ENCODE data around the gene TMEM238L. TPM values are rescaled to one million over a fixed set of nuclear protein-coding genes. Genes with fewer than 3 reads are reported as not detected.

Gene TMEM238L
- total RNA-seq, 1 donor = not detected

DNA sequence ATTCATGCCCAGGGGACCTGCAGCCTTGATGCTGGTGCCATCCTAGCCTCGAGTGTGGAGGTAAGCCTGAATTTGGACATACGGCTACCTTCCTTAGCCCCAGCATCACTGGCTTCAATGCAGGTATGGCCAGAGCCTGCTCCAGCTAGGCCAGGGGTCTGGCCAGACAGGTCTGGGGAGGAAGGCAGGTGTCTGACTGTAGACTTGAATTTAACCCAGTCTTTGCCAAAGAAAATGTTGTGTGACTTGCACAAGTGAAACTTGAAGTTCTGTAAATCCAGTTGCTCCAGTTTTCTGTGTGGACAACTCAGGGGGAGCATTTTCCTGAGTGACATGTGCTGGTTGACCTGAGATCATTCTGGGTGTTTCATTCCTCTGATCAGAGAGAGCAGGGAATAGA is 32.8 kb downstream of the TMEM238L start:
- Histone ChIP-seq H3K4me2 (ENCODE audit: insufficient read depth, low read length) (no peak overlapping the region), H3K79me2 (ENCODE audit: insufficient read depth, low read length) (no peaks in the 10 kb centered on the region), H2AFZ (ENCODE audit: low read length) (no peak overlapping the region), H3K4me1 (ENCODE audit: insufficient read depth, low read length) (no peaks in the 10 kb centered on the region), H3K9me3 (ENCODE audit: low read depth, low read length) (no peaks in the 10 kb centered on the region), H3K4me3 (ENCODE audit: insufficient read depth, low read length) (no peak overlapping the region), H4K20me1 (ENCODE audit: insufficient read depth, low read length) (no peaks in the 10 kb centered on the region), H3K27me3 (ENCODE audit: insufficient read depth, low read length) (no peaks in the 10 kb centered on the region), H3K36me3 (ENCODE audit: insufficient read depth, low read length) (no peaks in the 10 kb centered on the region), H3K27ac (ENCODE audit: low read depth, low read length) (no peak overlapping the region)
- no peak for DNase-seq (ENCODE audit: insufficient read length, low spot score, missing footprints)
- TF ChIP-seq, protein P1, sequence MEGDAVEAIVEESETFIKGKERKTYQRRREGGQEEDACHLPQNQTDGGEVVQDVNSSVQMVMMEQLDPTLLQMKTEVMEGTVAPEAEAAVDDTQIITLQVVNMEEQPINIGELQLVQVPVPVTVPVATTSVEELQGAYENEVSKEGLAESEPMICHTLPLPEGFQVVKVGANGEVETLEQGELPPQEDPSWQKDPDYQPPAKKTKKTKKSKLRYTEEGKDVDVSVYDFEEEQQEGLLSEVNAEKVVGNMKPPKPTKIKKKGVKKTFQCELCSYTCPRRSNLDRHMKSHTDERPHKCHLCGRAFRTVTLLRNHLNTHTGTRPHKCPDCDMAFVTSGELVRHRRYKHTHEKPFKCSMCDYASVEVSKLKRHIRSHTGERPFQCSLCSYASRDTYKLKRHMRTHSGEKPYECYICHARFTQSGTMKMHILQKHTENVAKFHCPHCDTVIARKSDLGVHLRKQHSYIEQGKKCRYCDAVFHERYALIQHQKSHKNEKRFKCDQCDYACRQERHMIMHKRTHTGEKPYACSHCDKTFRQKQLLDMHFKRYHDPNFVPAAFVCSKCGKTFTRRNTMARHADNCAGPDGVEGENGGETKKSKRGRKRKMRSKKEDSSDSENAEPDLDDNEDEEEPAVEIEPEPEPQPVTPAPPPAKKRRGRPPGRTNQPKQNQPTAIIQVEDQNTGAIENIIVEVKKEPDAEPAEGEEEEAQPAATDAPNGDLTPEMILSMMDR (IDR thresholded peaks at IDR 0.05; ENCODE audit: extremely low read depth, low read depth, low read length) = no peak

DNA sequence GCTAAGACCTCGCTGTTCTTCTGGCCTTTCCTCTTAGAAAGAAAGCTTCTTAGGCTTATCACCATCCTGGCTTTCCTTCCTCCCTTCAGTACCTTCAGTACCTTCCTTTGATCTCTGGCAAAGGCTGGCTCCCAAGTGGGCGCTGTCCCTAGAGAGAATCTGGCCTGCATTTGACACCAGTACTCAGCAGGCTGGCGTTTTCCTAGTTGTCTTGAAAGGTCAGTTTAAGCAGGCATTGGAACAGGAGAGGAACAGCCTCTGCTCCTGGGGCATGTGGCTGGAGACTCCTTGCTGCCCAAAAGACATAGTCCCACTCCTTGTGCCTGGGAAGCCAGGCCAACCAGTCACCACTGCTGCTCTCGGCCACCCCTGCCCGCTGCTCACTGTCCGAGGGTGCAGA is 34.1 kb downstream of the TMEM238L start:
- TF ChIP-seq, protein P1 (IDR thresholded peaks at IDR 0.05; ENCODE audit: extremely low read depth, low read depth, low read length) = no peak
- H3K4me1 ChIP-seq (ENCODE audit: insufficient read depth, low read length) = no peaks in the 10 kb centered on the region
- DNase-seq (ENCODE audit: insufficient read length, low spot score, missing footprints) = no peak
- no peaks in the 10 kb centered on the region for H3K9me3 ChIP-seq (ENCODE audit: low read depth, low read length)
- H3K4me2 ChIP-seq (ENCODE audit: insufficient read depth, low read length) = no peak overlapping the region
- H3K27me3 ChIP-seq (ENCODE audit: insufficient read depth, low read length) = no peaks in the 10 kb centered on the region
- H3K36me3 ChIP-seq (ENCODE audit: insufficient read depth, low read length) = no peaks in the 10 kb centered on the region
- no peak overlapping the region for H3K4me3 ChIP-seq (ENCODE audit: insufficient read depth, low read length)
- H3K27ac ChIP-seq (ENCODE audit: low read depth, low read length) = no peak overlapping the region
- no peaks in the 10 kb centered on the region for H3K79me2 ChIP-seq (ENCODE audit: insufficient read depth, low read length)
- H4K20me1 ChIP-seq (ENCODE audit: insufficient read depth, low read length) = no peaks in the 10 kb centered on the region
- no peak overlapping the region for H2AFZ ChIP-seq (ENCODE audit: low read length)

DNA sequence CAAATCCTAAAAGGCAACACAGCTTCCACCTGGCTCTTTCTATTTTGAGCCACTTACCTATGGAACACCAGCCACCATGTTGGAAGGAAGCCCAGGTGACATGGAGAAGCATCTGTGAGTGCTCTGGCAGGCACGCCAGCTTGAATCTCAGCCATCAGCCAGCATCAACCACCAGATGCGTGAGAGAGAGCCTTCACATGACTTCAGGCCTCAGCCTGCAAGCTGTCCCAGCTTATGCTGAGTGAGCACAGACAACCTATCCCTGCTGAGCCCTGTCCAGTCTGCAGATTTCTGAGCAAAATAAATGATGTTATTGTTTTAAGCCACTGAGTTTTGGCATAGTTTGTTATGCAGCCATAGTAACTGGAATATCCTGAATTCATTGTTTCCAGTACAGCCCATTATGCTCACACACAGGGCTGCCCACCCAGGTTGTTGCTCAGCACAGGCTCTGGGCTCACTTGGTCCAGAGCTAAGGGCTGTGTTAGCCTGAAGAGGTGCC is 35.1 kb downstream of the TMEM238L start:
- Histone ChIP-seq H3K79me2 (ENCODE audit: insufficient read depth, low read length) (no peaks in the 10 kb centered on the region), H3K27me3 (ENCODE audit: insufficient read depth, low read length) (no peaks in the 10 kb centered on the region), H3K27ac (ENCODE audit: low read depth, low read length) (no peak overlapping the region), H2AFZ (ENCODE audit: low read length) (no peak overlapping the region), H3K4me3 (ENCODE audit: insufficient read depth, low read length) (no peak overlapping the region), H3K4me2 (ENCODE audit: insufficient read depth, low read length) (no peak overlapping the region), H4K20me1 (ENCODE audit: insufficient read depth, low read length) (no peaks in the 10 kb centered on the region), H3K36me3 (ENCODE audit: insufficient read depth, low read length) (no peaks in the 10 kb centered on the region), H3K9me3 (ENCODE audit: low read depth, low read length) (no peaks in the 10 kb centered on the region), H3K4me1 (ENCODE audit: insufficient read depth, low read length) (no peaks in the 10 kb centered on the region)
- DNase-seq (ENCODE audit: insufficient read length, low spot score, missing footprints) = no peak
- TF ChIP-seq, protein P1 (IDR thresholded peaks at IDR 0.05; ENCODE audit: extremely low read depth, low read depth, low read length) = no peak

DNA sequence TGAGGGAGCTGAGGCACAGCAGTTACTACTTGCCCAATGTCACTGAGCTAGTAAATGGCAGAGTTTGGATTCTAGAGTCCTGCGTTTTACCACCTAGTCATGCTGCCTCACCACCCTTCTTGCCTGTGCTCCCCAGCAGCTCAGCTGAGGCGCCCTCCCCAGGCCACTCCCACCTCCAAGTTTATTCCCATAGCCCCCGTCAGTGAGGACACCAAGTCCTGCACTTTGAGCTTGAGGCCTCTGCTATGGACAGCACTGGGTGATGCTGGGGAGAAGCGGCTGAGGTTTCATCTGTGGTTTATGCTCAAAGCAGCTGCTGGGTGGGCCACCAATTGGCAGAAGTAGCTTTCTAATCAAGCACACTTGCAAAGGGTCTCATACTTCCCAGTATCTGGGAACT is 36.7 kb downstream of the TMEM238L start:
- TF ChIP-seq, protein P1 (IDR thresholded peaks at IDR 0.05; ENCODE audit: extremely low read depth, low read depth, low read length) = no peak
- no peaks in the 10 kb centered on the region for H3K4me1 ChIP-seq (ENCODE audit: insufficient read depth, low read length)
- H3K79me2 ChIP-seq (ENCODE audit: insufficient read depth, low read length) = no peaks in the 10 kb centered on the region
- H2AFZ ChIP-seq (ENCODE audit: low read length) = no peak overlapping the region
- no peak for DNase-seq (ENCODE audit: insufficient read length, low spot score, missing footprints)
- no peak overlapping the region for H3K4me3 ChIP-seq (ENCODE audit: insufficient read depth, low read length)
- no peak overlapping the region for H3K27ac ChIP-seq (ENCODE audit: low read depth, low read length)
- H3K27me3 ChIP-seq (ENCODE audit: insufficient read depth, low read length) = no peaks in the 10 kb centered on the region
- H4K20me1 ChIP-seq (ENCODE audit: insufficient read depth, low read length) = no peaks in the 10 kb centered on the region
- H3K9me3 ChIP-seq (ENCODE audit: low read depth, low read length) = no peaks in the 10 kb centered on the region
- no peak overlapping the region for H3K4me2 ChIP-seq (ENCODE audit: insufficient read depth, low read length)
- no peaks in the 10 kb centered on the region for H3K36me3 ChIP-seq (ENCODE audit: insufficient read depth, low read length)

Measured in osteoblast (primary cell).